ENCODE measurements around the gene PYGO2.
"Not testable (repeated sequence)": the region's sequence is repeated elsewhere in the genome, so short reads cannot be mapped to it uniquely, and the experiment has no call there.

The PYGO2 gene

GRCh38 chr1:154913273-154913672, 48.3 kb downstream of the PYGO2 start:
- in situ Hi-C loops (cut with HindIII; ENCODE audit: low sequenced_read_pairs) = loop anchor here (5.0 kb wide), 1 partner anchor 86 kb away; no protein-coding TSS in a partner anchor

- in situ Hi-C loops (cut with HindIII; ENCODE audit: low sequenced_read_pairs) = loop anchor here (5.0 kb wide), 1 partner anchor 85 kb away; no protein-coding TSS in a partner anchor
Measured at GRCh38 chr1:154912755-154913154, 48.8 kb downstream of the PYGO2 start.

- in situ Hi-C loops (cut with HindIII; ENCODE audit: low sequenced_read_pairs) = loop anchor here (5.0 kb wide), 1 partner anchor 85 kb away; no protein-coding TSS in a partner anchor
Measured at GRCh38 chr1:154911691-154912550, 49.7 kb downstream of the PYGO2 start.

GRCh38 chr1:154910851-154911250, 50.7 kb downstream of the PYGO2 start:
- in situ Hi-C loops (cut with HindIII; ENCODE audit: low sequenced_read_pairs) = loop anchor here (5.0 kb wide), 1 partner anchor 84 kb away; no protein-coding TSS in a partner anchor

GRCh38 chr1:154908937-154909336, 52.6 kb downstream of the PYGO2 start:
- in situ Hi-C loops (cut with HindIII; ENCODE audit: low sequenced_read_pairs) = no loop called here

GRCh38 chr1:154908129-154908528, 53.5 kb downstream of the PYGO2 start:
- in situ Hi-C loops (cut with HindIII; ENCODE audit: low sequenced_read_pairs) = not testable (repeated sequence)
